ENCODE results near the gene TM4SF5. TPM values are rescaled to one million over a fixed set of nuclear protein-coding genes. Genes with fewer than 3 reads are reported as not detected.

TM4SF5 gene
- total RNA-seq, 1 experiment from 2014 or later: not detected

DNA sequence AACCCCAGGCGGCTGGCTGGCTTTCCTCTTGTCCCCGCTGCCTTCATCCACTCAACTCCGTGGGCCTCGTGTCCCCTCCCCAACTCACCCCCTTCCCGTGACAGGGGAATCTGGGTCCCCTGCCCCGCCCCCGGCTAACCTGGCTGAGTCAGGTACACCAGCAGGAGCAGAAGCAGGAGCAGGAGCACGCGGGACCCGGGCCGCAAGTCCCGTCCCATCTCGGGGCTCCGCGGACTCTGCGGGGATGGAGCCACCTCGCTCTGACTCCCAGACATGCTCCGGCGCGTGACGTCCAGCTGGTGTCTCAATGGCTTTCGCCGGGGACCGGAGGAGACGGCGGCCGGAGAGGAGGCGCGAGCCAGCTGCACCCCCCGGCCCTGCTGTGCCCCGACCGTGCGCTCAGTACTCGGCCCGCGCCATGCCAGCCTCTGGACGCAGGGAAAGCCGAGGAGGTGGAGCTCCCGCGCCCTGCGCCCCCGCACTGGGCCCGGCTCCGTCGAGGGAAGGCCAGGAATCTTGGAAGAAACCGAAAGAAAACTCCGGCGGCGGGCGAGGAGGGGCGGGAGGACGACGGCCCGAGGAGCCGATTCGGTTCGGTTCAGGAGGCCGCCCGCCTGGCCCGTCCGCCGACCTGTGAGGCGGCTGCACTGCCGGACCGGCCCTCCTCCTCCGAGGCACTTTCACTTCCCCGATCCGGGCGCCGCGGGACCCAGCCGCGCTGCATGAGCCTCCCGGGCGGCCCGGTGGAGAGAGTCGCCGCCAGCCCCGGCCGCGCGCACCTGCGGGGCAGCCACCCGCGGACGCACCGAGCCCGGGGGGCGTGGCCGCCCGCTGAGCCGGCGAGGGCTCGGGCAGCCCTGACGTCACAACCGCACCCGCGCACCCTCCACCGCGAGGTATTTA, 32.3 kb upstream of the TM4SF5 start, which contains the start of the genes CXCL16 and ZMYND15:
TSS of gene CXCL16 (minus strand) at position 807 of the 903 bp plus-strand sequence. CDS start at position 218, 589 bp downstream.
TSS of gene ZMYND15 (plus strand) at position 712 of the 903 bp plus-strand sequence. CDS start 716 bp downstream, outside the sequence.
- intact Hi-C loops (cut with micrococcal nuclease): no loop called here
- no peak for TF ChIP-seq CEBPB (IDR thresholded peaks at IDR 0.05; ENCODE audit: low read depth)
- peak; percentile 77 for TF ChIP-seq EGR1 (IDR thresholded peaks at IDR 0.05; ENCODE audit: low read depth)
- TF ChIP-seq, protein P1, sequence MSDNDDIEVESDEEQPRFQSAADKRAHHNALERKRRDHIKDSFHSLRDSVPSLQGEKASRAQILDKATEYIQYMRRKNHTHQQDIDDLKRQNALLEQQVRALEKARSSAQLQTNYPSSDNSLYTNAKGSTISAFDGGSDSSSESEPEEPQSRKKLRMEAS (IDR thresholded peaks at IDR 0.05): peak; percentile 30; the same call in 1 of the 2 replicates
- peak; percentile 80; the same call in 1 of the 2 replicates for TF ChIP-seq ZFX (IDR thresholded peaks at IDR 0.05)
- TF ChIP-seq POLR2A (IDR thresholded peaks at IDR 0.05; ENCODE audit: borderline replicate concordance, extremely low read depth, insufficient read depth, insufficient read length): peak; percentile 12
- no peak for TF ChIP-seq SP1 (IDR thresholded peaks at IDR 0.05; ENCODE audit: low read depth)
- TF ChIP-seq POLR2AphosphoS5 (IDR thresholded peaks at IDR 0.05; ENCODE audit: low read depth, low read length): peak; percentile 50; the same call in 1 of the 2 replicates
- TF ChIP-seq SRF (IDR thresholded peaks at IDR 0.05; ENCODE audit: low read depth): no peak
- TF ChIP-seq TCF7L2 (IDR thresholded peaks at IDR 0.05; ENCODE audit: borderline replicate concordance, extremely low read depth, insufficient read depth, insufficient read length): peak; percentile 5
- TF ChIP-seq EZH2 (IDR thresholded peaks at IDR 0.05): no peak
- no peak for DNase-seq (ENCODE audit: low read depth, low spot score)
- Histone ChIP-seq H4K20me1 (ENCODE audit: insufficient read depth) (no peaks in the 10 kb centered on the region), H3K4me1 (ENCODE audit: control insufficient read depth in 1 of 2, insufficient read depth in 2 of 2, low read length in 2 of 2) (peaks cover 11 to 25% of the 10 kb centered on the region in 2 experiments), H3K79me2 (ENCODE audit: insufficient read depth, low read length) (no peaks in the 10 kb centered on the region; the same call in 1 of the 2 replicates), H3K36me3 (ENCODE audit: control insufficient read depth in 1 of 2, insufficient read depth in 2 of 2, low read length in 2 of 2) (no peaks in the 10 kb centered on the region), H3K9me3 (ENCODE audit: control insufficient read depth in 1 of 2, insufficient read depth in 1 of 2, low read depth in 1 of 2, low read length in 2 of 2) (no peaks in the 10 kb centered on the region), H3K27ac (ENCODE audit: low read depth, low read length) (peak within 1 kb of the TSS; percentile 52), H3K9ac (ENCODE audit: low read length) (peak within 1 kb of the TSS; percentile 80), H3K4me2 (ENCODE audit: low read length) (peak within 1 kb of the TSS; percentile 99), H2AFZ (ENCODE audit: low read depth, low read length, poor library complexity, severe bottlenecking) (no peak within 1 kb of the TSS), H3K9me2 (ENCODE audit: insufficient read depth) (no peaks in the 10 kb centered on the region), H3K27me3 (ENCODE audit: insufficient read depth, low read length) (no peaks in the 10 kb centered on the region), H3K4me3 (replicated peaks in 1 of 2; ENCODE audit: low read depth in 1 of 2, low read length in 2 of 2) (peak within 1 kb of the TSS; percentile 68 to 73)
- peak; percentile 76 for ATAC-seq
- RAD21 ChIA-PET (ENCODE audit: low non-redundant PET in 1 of 2, low total read pairs in 2 of 2, uncharacterized antibody in 2 of 2, unreplicated experiment in 2 of 2): no interaction called here
- POLR2A ChIA-PET: no interaction called here
- CTCF ChIA-PET: interaction anchor here (1.1 kb wide), 1 partner anchor 51 kb away, joined by 3 read pairs; no protein-coding TSS in a partner anchor
- no TSS peak for BruUV-seq (replicated peaks)
